ENCODE data around the gene LRRC41. TPM values are rescaled to one million over a fixed set of nuclear protein-coding genes. Genes with fewer than 3 reads are reported as not detected.
"Not testable (repeated sequence)": the region's sequence is repeated elsewhere in the genome, so short reads cannot be mapped to it uniquely, and the experiment has no call there.

LRRC41 gene
- 86.2 TPM for polyA plus RNA-seq (ENCODE audit: insufficient read length)
- long read RNA-seq, donor 1, full-length matches to known transcripts = 13 of 1,577 reads
- long read RNA-seq, donor 1, partial matches to known transcripts = 566 of 1,577 reads
- long read RNA-seq, donor 1, other reads (novel, unspliced or antisense) = 998 of 1,577 reads
- long read RNA-seq, donor 2, full-length matches to known transcripts = 13 of 45 reads
- long read RNA-seq, donor 2, partial matches to known transcripts = 32 of 45 reads
- long read RNA-seq, donor 2, other reads (novel, unspliced or antisense) = 0 of 45 reads
- long read RNA-seq, donor 3, full-length matches to known transcripts = 12 of 31 reads
- long read RNA-seq, donor 3, partial matches to known transcripts = 19 of 31 reads
- long read RNA-seq, donor 3, other reads (novel, unspliced or antisense) = 0 of 31 reads
- long read RNA-seq, donor 4 = 0 reads
- long read RNA-seq, donor 5, full-length matches to known transcripts = 22 of 2,176 reads
- long read RNA-seq, donor 5, partial matches to known transcripts = 1,971 of 2,176 reads
- long read RNA-seq, donor 5, other reads (novel, unspliced or antisense) = 183 of 2,176 reads
- long read RNA-seq, donor 6, full-length matches to known transcripts = 16 of 38 reads
- long read RNA-seq, donor 6, partial matches to known transcripts = 22 of 38 reads
- long read RNA-seq, donor 6, other reads (novel, unspliced or antisense) = 0 of 38 reads
- long read RNA-seq, donor 7, full-length matches to known transcripts = 17 of 1,651 reads
- long read RNA-seq, donor 7, partial matches to known transcripts = 1,476 of 1,651 reads
- long read RNA-seq, donor 7, other reads (novel, unspliced or antisense) = 158 of 1,651 reads
- long read RNA-seq, donor 8, full-length matches to known transcripts = 6 of 604 reads
- long read RNA-seq, donor 8, partial matches to known transcripts = 532 of 604 reads
- long read RNA-seq, donor 8, other reads (novel, unspliced or antisense) = 66 of 604 reads

DNA sequence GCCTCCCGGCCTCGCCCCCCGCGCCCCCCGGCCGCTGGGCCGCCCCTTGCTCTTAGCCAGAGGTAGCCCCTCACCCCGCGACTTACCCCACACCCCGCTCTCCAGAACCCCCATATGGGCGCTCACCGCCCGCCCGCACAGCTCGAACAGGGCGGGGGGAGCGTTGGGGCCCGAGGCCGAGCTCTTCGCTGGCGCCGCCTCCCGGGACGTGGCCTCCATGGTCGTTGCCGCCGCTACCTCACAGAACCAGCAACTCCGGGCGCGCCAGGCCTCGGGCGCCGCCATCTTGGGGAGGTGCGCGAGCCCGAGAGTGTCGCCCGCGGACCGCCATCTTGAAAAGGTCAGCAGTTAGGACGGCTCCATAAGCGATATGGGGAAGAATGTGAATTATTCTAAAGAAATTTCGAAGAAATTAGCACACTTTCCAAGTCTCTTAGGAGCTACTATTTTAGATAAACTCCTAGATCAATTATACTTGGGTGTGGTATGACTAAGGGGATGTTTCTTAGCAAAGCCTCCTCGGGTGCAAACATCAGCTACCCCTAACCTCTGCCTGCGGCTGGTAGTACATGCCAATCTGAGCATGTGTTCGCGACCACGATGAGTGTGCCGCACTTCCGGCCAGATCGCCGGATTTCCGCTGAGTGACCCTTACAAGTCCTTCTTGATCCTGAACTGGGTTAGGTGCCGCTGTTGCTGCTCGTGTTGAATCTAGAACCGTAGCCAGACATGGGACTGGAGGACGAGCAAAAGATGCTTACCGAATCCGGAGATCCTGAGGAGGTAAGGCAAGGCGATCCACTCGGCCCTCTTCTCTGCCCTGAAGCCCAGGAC is at the start of gene LRRC41, which contains the start of gene UQCRH:
Gene LRRC41 (minus strand): TSS at position 579 of the 834 bp plus-strand sequence. CDS start 294 bp downstream, at position 285.
Gene UQCRH (plus strand): TSS at position 661 of the 834 bp plus-strand sequence. CDS start 69 bp downstream, at position 730.
- peak; percentile 94 for DNase-seq

DNA sequence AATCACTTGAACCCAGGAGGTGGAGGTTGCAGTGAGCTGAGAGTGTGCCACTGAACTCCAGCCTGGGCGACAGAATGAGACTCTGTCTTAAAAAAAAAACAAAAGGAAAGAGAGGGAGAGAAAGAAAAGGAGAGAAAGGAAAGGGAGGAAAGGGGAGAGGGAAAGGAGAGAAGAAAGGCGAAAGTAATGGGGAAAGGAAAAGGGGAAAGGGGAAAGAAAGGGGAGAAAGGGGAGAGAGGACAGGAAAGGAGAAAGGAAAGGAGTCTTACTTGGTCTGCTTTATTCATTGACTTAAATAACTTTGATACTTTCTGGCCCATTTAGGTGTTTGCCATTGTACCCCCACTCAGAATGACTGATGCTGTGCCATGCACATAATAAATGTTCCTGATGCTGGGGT is 48.9 kb upstream of the LRRC41 start:
- DNase-seq = no peak

- DNase-seq = no peak
These were observed 41.9 kb upstream of the LRRC41 start for GRCh38 chr1:46345281-46345680.

DNA sequence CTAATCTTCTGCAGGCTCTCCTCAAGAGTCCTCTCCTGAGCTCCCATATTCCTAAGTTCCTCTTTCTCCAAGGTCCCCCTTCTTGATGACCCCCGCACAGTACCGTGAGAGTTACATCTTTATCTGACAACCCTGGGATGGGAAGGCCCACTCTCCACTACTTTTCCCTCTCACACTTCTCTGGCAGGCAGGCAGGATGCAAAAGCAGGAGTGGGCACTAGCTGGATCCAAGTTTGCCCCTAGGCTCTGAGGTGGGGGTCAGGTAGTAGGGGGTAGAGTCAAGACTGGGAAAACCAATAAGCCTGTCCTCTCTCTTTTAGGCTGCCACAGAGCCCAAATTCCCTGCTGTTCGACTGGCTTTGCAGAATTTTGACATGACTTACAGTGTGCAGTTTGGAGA is 41.1 kb upstream of the LRRC41 start:
- DNase-seq = no peak

DNA sequence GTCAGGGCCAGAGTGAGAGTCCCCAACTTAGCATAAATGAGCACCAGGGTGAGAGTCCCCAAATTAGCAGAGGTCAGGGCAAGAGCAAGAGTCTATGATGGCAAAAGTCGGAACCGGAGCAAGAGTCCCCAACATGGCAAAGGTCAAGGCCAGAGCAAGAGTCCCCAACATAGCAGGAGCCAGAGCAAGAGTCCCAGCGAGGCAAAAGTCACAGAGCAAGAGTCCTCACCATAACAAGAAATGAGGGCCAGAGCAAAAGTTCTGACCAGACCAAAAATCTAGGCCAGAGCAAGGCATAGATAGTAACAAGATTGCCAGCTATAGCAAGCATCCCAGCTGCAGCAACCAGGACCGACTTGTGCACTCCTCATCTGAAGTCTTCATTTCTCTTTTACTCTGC is 40.3 kb upstream of the LRRC41 start:
- no peak for DNase-seq

DNA sequence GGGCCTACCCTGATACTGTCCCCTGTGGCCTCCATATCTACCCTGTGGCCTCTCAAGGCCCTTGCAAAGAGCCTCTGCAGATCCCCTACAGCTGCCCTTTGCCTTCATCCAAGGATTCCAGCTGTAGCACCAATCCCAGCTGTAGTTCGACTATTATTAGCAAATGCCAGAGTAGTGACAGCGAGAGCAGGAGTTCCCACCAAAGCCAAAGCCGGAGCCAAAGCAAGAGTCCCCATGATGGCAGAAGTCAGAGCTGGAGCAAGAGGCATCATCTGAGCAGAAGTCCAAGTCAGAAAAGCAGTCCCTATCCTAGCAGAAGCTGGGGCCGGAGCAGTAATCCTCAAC is 39.9 kb upstream of the LRRC41 start:
- DNase-seq = no peak

- DNase-seq = no peak
These were observed 39.4 kb upstream of the LRRC41 start for GRCh38 chr1:46342677-46343350.

GRCh38 chr1:46342084-46342656 is 38.8 kb upstream of the LRRC41 start:
- DNase-seq = no peak

- no peak for DNase-seq
These were observed 38.0 kb upstream of the LRRC41 start for GRCh38 chr1:46341222-46342083.

- DNase-seq = peak; percentile 96
These were observed 37.2 kb upstream of the LRRC41 start, which contains the start of gene NSUN4 for GRCh38 chr1:46340404-46341221. Gene NSUN4 (plus strand): TSS chr1:46340807. CDS start chr1:46340827, 20 bp downstream.

- not testable (repeated sequence) for DNase-seq
These were observed 34.0 kb upstream of the LRRC41 start for GRCh38 chr1:46337409-46337808.

DNA sequence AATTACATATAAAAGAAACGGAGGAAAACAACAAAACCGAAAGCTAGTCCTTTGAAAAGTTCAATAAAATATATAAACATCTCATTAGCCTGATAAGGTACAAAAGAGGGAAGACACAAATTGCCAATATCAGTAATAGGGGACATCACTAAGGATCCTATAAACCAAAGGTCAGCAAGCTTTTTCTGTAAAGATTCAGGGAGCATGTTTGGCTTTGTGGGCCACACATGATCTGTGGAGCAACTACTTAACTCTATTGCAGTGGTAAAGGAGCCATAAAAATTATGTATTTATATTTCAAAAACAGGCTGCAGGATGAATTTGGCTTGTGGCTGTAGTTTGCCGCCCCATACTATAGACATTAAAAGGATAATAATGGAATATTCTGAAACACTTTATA is 31.7 kb upstream of the LRRC41 start:
- DNase-seq = no peak

GRCh38 chr1:46334030-46334384 is 30.6 kb upstream of the LRRC41 start:
- DNase-seq = no peak

DNA sequence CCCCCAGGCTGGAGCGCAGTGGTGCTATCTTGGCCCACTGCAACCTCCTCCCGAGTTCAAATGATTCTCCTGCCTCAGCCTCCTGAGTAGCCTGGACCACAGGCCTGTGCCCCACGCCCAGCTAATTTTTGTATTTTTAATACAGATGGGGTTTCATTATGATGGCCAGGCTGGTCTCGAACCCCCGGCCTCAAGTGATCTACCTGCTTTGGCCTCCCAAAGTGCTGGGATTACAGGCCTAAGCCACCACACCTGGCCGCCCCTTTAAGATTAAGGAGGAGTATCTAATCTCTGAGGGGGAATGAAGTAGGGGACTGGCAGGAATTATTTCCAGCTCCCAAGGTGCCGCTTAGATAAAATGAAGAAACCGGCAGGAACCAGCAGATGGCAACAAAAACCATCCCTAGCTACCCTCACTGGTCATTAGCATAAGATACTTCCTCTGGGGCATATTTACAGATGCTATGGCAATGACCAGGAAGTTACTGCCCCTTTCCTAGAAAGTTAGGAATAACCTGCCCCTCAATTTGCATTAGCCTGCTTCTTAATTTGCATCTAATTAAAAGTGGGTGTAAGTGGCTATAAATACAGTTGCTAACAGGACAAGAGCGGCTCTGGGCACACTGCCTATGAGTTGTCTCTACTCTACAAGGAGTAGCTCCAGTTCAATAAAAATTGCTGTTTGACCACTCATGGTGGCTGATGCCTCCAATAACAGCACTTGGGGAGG is 30.0 kb upstream of the LRRC41 start:
- no peak for DNase-seq

- DNase-seq = not testable (repeated sequence)
These were observed 28.5 kb upstream of the LRRC41 start for GRCh38 chr1:46331786-46332540.

DNA sequence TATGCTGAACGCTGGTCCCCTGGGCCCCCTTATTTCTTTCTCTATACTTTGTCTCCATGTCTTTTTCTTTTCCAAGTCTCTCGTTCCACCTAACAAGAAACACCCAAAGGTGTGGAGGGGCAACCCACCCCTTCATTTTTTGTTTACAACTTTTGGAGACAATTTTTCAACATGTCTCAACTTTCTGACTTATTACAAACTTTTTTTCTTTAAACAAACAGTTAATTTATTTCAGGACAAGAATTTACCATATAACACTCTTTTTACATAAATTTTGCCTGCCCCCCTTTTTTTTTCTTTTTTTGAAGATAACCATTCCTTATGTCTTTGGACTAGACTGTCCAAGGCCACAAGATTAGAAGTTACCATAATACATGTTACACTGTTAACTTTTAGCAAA is 27.0 kb upstream of the LRRC41 start:
- not testable (repeated sequence) for DNase-seq

DNA sequence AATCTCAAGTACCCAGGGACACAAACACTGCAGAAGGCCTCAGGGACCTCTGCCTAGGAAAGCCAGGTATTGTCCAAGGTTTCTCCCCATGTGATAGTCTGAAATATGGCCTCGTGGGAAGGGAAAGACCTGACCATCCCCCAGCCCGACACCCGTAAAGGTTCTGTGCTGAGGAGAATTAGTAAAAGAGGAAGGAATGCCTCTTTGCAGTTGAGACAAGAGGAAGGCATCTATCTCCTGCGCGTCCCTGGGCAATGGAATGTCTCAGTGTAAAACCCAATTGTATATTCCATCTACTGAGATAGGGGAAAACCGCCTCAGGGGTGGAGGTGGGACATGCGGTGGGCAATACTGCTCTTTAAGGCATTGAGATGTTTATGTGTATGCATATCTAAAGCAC is 26.4 kb upstream of the LRRC41 start:
- DNase-seq = not testable (repeated sequence)

All from left kidney (tissue), 8 donors.